ENCODE results near the gene NOC2L. TPM values are rescaled to one million over a fixed set of nuclear protein-coding genes. Genes with fewer than 3 reads are reported as not detected.

NOC2L gene
- total and polyA plus RNA-seq, 2 donors (not counting 3 experiments of a cell fraction or from before 2014, with no cell fraction given), result 55.3 to 87.9 TPM

- Histone ChIP-seq H3K4me2 (ENCODE audit: insufficient read depth, low read length) (no peak overlapping the region), H3K36me3 (ENCODE audit: control insufficient read depth in 2 of 2, extremely low read depth in 1 of 2, insufficient read depth in 2 of 2, low read length in 2 of 2) (no peaks in the 10 kb centered on the region), H3K9me1 (replicated peaks; ENCODE audit: control insufficient read depth, extremely low read depth, insufficient read depth, low read length) (no peaks in the 10 kb centered on the region), H3K9ac (replicated peaks; ENCODE audit: extremely low read depth, insufficient read depth, low read length) (no peak overlapping the region), H3K27me3 (ENCODE audit: control insufficient read depth in 2 of 2, insufficient read depth in 2 of 2, low read length in 2 of 2) (peaks cover 10 to 14% of the 10 kb centered on the region in 2 experiments), H3K79me2 (ENCODE audit: control insufficient read depth, insufficient read depth, low read length) (no peaks in the 10 kb centered on the region), H3K4me1 (ENCODE audit: control insufficient read depth, extremely low read depth, insufficient read depth, low read length) (no peaks in the 10 kb centered on the region), H3K27ac (ENCODE audit: insufficient read depth, low read depth, low read length) (no peak overlapping the region), H3K9me3 (replicated peaks; ENCODE audit: control insufficient read depth, insufficient read depth, low read length) (no peaks in the 10 kb centered on the region), H2AFZ (ENCODE audit: low read depth, low read length) (no peak overlapping the region), H4K20me1 (replicated peaks; ENCODE audit: control insufficient read depth, extremely low read depth, insufficient read depth, low read length) (no peaks in the 10 kb centered on the region), H3K4me3 (replicated peaks in 1 of 3; ENCODE audit: insufficient read depth in 1 of 3, low read depth in 1 of 3, low read length in 3 of 3) (no peak overlapping the region)
- FAIRE-seq (no peak), DNase-seq (ENCODE audit: low read depth, low spot score) (no peak)
- dilution Hi-C loops (cut with MboI; ENCODE audit: extremely low pct_ligation_motif_present, low sequenced_read_pairs), result no loop called here
- POLR2A ChIA-PET, result no interaction called here
- intact Hi-C loops (cut with micrococcal nuclease), result no loop called here
- no peak for TF ChIP-seq MAX (IDR thresholded peaks at IDR 0.05; ENCODE audit: insufficient read depth, insufficient read length)
- no peak for TF ChIP-seq MYC (IDR thresholded peaks at IDR 0.05; ENCODE audit: low read depth, low read length)
- no peak for TF ChIP-seq POLR2AphosphoS5 (IDR thresholded peaks at IDR 0.05; ENCODE audit: insufficient read depth, low read depth, low read length)
- no peak for TF ChIP-seq JUN (IDR thresholded peaks at IDR 0.05; ENCODE audit: borderline replicate concordance, insufficient read depth, insufficient read length, low read depth)
- CTCF ChIA-PET, result interaction anchor here (0.6 kb wide), 1 partner anchor 17 kb away, joined by 3 read pairs; no protein-coding TSS in a partner anchor
- BruUV-seq (replicated peaks), result no TSS peak
Measured at GRCh38 chr1:918843-919242, 40.2 kb downstream of the NOC2L start.

- Histone ChIP-seq H3K27ac (ENCODE audit: insufficient read depth, low read depth, low read length) (no peak overlapping the region), H3K4me1 (ENCODE audit: control insufficient read depth, extremely low read depth, insufficient read depth, low read length) (no peaks in the 10 kb centered on the region), H3K36me3 (ENCODE audit: control insufficient read depth in 2 of 2, extremely low read depth in 1 of 2, insufficient read depth in 2 of 2, low read length in 2 of 2) (no peaks in the 10 kb centered on the region), H4K20me1 (replicated peaks; ENCODE audit: control insufficient read depth, extremely low read depth, insufficient read depth, low read length) (no peaks in the 10 kb centered on the region), H3K27me3 (ENCODE audit: control insufficient read depth in 2 of 2, insufficient read depth in 2 of 2, low read length in 2 of 2) (peaks cover 7 to 13% of the 10 kb centered on the region in 2 experiments), H3K4me3 (replicated peaks in 1 of 3; ENCODE audit: insufficient read depth in 1 of 3, low read depth in 1 of 3, low read length in 3 of 3) (no peak overlapping the region), H3K4me2 (ENCODE audit: insufficient read depth, low read length) (no peak overlapping the region), H3K9me3 (replicated peaks; ENCODE audit: control insufficient read depth, insufficient read depth, low read length) (no peaks in the 10 kb centered on the region), H3K79me2 (ENCODE audit: control insufficient read depth, insufficient read depth, low read length) (no peaks in the 10 kb centered on the region), H3K9ac (replicated peaks; ENCODE audit: extremely low read depth, insufficient read depth, low read length) (no peak overlapping the region), H2AFZ (ENCODE audit: low read depth, low read length) (no peak overlapping the region), H3K9me1 (replicated peaks; ENCODE audit: control insufficient read depth, extremely low read depth, insufficient read depth, low read length) (no peaks in the 10 kb centered on the region)
- DNase-seq (ENCODE audit: low read depth, low spot score), result no peak
- dilution Hi-C loops (cut with MboI; ENCODE audit: extremely low pct_ligation_motif_present, low sequenced_read_pairs) (no loop called here), intact Hi-C loops (cut with micrococcal nuclease) (no loop called here)
- TF ChIP-seq EZH2 (IDR thresholded peaks at IDR 0.05; ENCODE audit: borderline replicate concordance, low read depth, low read length, severe bottlenecking) (no peak), FOS (IDR thresholded peaks at IDR 0.05; ENCODE audit: borderline replicate concordance, insufficient read depth, low read length) (no peak), MYC (IDR thresholded peaks at IDR 0.05; ENCODE audit: low read depth, low read length) (no peak), POLR2A (IDR thresholded peaks at IDR 0.05; ENCODE audit: low read depth, low read length) (no peak), MAX (IDR thresholded peaks at IDR 0.05; ENCODE audit: insufficient read depth, insufficient read length) (no peak), GATA2 (IDR thresholded peaks at IDR 0.05; ENCODE audit: insufficient read depth, insufficient read length, low read depth, low read length) (no peak), POLR2AphosphoS5 (IDR thresholded peaks at IDR 0.05; ENCODE audit: insufficient read depth, low read depth, low read length) (no peak), JUN (IDR thresholded peaks at IDR 0.05; ENCODE audit: borderline replicate concordance, insufficient read depth, insufficient read length, low read depth) (no peak)
- TF ChIP-seq, protein P1, sequence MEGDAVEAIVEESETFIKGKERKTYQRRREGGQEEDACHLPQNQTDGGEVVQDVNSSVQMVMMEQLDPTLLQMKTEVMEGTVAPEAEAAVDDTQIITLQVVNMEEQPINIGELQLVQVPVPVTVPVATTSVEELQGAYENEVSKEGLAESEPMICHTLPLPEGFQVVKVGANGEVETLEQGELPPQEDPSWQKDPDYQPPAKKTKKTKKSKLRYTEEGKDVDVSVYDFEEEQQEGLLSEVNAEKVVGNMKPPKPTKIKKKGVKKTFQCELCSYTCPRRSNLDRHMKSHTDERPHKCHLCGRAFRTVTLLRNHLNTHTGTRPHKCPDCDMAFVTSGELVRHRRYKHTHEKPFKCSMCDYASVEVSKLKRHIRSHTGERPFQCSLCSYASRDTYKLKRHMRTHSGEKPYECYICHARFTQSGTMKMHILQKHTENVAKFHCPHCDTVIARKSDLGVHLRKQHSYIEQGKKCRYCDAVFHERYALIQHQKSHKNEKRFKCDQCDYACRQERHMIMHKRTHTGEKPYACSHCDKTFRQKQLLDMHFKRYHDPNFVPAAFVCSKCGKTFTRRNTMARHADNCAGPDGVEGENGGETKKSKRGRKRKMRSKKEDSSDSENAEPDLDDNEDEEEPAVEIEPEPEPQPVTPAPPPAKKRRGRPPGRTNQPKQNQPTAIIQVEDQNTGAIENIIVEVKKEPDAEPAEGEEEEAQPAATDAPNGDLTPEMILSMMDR (IDR thresholded peaks at IDR 0.05; ENCODE audit: extremely low read depth in 1 of 2, insufficient read depth in 1 of 2, low read depth in 1 of 2, low read length in 2 of 2), result no peak
- POLR2A ChIA-PET, result no interaction called here
- CTCF ChIA-PET, result no interaction called here
- no peak for FAIRE-seq
- BruUV-seq (replicated peaks), result no TSS peak
Measured at GRCh38 chr1:918353-918752, 40.7 kb downstream of the NOC2L start.

Data from endothelial cell of umbilical vein (primary cell).